Hematopoietic multipotent progenitor cell treated with erythropoietin and hydrocortisone succinate and interleukin-3 and kit ligand, for 4 days (in vitro differentiated cells): ENCODE measurements around the gene AGPS.
"Not testable (repeated sequence)": the region's sequence is repeated elsewhere in the genome, so short reads cannot be mapped to it uniquely, and the experiment has no call there.

Source experiments
- DNase-seq: peaks from one replicate; pipeline ENCODE4 v3.0.0-alpha.2; 2015

AGPS gene

GRCh38 chr2:177391822-177392372, 676 bp upstream of the AGPS start:
- peak; percentile 13 for DNase-seq

- peak; percentile 42 for DNase-seq
Measured at GRCh38 chr2:177393203-177393755, 706 bp downstream of the AGPS start.

- no peak for DNase-seq
Measured at GRCh38 chr2:177393824-177394593, 1.4 kb downstream of the AGPS start.

GRCh38 chr2:177394594-177394973, 2.0 kb downstream of the AGPS start:
- DNase-seq = no peak

GRCh38 chr2:177395351-177396065, 2.9 kb downstream of the AGPS start:
- peak; percentile 72 for DNase-seq

GRCh38 chr2:177396703-177397460, 4.3 kb downstream of the AGPS start:
- no peak for DNase-seq

- DNase-seq = peak; percentile 61
Measured at GRCh38 chr2:177397481-177398289, 5.1 kb downstream of the AGPS start.

- DNase-seq = peak; percentile 24
Measured at GRCh38 chr2:177398290-177398683, 5.7 kb downstream of the AGPS start.

- DNase-seq = peak; percentile 59
Measured at GRCh38 chr2:177398791-177399190, 6.2 kb downstream of the AGPS start.

GRCh38 chr2:177399376-177399775, 6.8 kb downstream of the AGPS start:
- DNase-seq = peak; percentile 20

GRCh38 chr2:177400337-177400923, 7.9 kb downstream of the AGPS start:
- peak; percentile 21 for DNase-seq

- DNase-seq = no peak
Measured at GRCh38 chr2:177402096-177402495, 9.5 kb downstream of the AGPS start.

- DNase-seq = no peak
Measured at GRCh38 chr2:177403838-177404237, 11.3 kb downstream of the AGPS start.

GRCh38 chr2:177404243-177404642, 11.7 kb downstream of the AGPS start:
- DNase-seq = no peak

- DNase-seq = no peak
Measured at GRCh38 chr2:177405029-177405692, 12.6 kb downstream of the AGPS start.

GRCh38 chr2:177406182-177406581, 13.6 kb downstream of the AGPS start:
- DNase-seq = no peak

GRCh38 chr2:177407031-177407430, 14.5 kb downstream of the AGPS start:
- no peak for DNase-seq

GRCh38 chr2:177410629-177411028, 18.1 kb downstream of the AGPS start:
- DNase-seq = not testable (repeated sequence)

GRCh38 chr2:177413703-177414102, 21.1 kb downstream of the AGPS start:
- no peak for DNase-seq

- peak; percentile 18 for DNase-seq
Measured at GRCh38 chr2:177419274-177419673, 26.7 kb downstream of the AGPS start.

- DNase-seq = no peak
Measured at GRCh38 chr2:177422271-177422670, 29.7 kb downstream of the AGPS start.
